Measurements from ENCODE around the gene THRSP.

DNA sequence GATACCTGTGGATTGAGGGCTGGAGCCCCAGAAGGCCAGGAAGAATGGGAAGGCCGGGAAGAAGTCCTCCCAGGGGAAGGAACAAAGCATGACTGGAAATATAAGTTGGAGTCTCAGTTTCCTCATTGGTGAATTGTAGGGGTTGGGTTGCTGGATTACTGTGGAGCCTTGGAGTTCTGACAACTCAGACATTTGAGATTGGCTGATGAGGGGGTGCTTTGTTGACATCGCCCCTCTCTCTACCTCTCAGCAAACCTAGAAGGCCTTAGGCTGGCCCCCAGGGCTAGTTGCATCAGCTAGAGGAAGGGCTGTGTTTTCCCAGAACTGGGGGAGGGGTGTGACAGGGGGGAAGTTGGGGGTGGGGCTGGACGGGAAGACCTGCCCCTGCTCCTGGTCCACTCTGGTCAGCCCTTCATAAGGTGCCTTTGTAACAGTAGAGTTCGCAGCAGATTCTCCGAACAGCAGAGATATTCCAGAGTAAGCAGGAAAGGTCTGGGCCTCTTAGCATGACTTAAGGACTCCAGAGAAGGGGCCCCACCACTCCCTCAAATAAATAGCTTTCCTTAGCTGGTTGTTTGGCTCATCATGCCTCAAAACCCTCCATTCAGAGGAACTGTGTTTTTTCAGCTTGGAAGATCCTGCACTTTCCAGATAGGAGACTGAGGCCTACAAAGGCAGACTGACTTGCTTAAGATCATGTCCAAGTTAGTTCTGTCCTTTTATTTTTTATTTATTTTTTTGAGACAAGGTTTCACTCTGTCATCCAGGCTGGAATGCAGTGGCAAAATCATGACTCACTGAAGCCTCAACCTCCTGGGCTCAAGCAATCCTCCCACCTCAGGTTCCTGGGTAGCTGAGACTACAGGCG is 12.5 kb upstream of the THRSP start:
- TF ChIP-seq, protein P1, sequence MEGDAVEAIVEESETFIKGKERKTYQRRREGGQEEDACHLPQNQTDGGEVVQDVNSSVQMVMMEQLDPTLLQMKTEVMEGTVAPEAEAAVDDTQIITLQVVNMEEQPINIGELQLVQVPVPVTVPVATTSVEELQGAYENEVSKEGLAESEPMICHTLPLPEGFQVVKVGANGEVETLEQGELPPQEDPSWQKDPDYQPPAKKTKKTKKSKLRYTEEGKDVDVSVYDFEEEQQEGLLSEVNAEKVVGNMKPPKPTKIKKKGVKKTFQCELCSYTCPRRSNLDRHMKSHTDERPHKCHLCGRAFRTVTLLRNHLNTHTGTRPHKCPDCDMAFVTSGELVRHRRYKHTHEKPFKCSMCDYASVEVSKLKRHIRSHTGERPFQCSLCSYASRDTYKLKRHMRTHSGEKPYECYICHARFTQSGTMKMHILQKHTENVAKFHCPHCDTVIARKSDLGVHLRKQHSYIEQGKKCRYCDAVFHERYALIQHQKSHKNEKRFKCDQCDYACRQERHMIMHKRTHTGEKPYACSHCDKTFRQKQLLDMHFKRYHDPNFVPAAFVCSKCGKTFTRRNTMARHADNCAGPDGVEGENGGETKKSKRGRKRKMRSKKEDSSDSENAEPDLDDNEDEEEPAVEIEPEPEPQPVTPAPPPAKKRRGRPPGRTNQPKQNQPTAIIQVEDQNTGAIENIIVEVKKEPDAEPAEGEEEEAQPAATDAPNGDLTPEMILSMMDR (IDR thresholded peaks at IDR 0.05), result no peak
- TF ChIP-seq POLR2AphosphoS5 (IDR thresholded peaks at IDR 0.05) (no peak), POLR2A (IDR thresholded peaks at IDR 0.05; ENCODE audit: low read depth) (no peak), EP300 (IDR thresholded peaks at IDR 0.05) (no peak)

Data from esophagus muscularis mucosa (tissue), 4 donors.